Right ventricle myocardium inferior (tissue), 1 donor: ENCODE results near the gene SLC25A40. TPM values are rescaled to one million over a fixed set of nuclear protein-coding genes. Genes with fewer than 3 reads are reported as not detected.

Experiments used
- ATAC-seq: fragments of 200-7000 bp; cut with Tn5 transposase; one replicate; pipeline ENCODE4 v1.9.1; 2020; ENCODE audit warnings: mild to moderate bottlenecking, moderate library complexity
- DNase-seq: peaks from one replicate; pipeline ENCODE4 v3.0.0; 2021; ENCODE audit errors: missing footprints
- intact Hi-C: fragments of 100-400 bp; cut with DNase I; formaldehyde crosslinking; loops from one replicate; pipeline ENCODE4 v1.11.0; 2022
- total RNA-seq: library from RNA; stranded (reverse); fragmentation: NEBNext Ultra II Directional; extraction: Animal tissue kit (Norgen Biotek cat#: 25700); gene quantifications from one replicate; pipeline ENCODE4 v1.2.1, GENCODE V29; 2021
- donor health status: DM: no; HTN: yes; CAD: no; lungs with severe emphysema.

Gene SLC25A40
- total RNA-seq, 1 donor from 2014 or later = 23.5 TPM

- ATAC-seq = no peak
- intact Hi-C loops = no loop called here
- DNase-seq = no peak
Observed at GRCh38 chr7:87810726-87811125, 65.4 kb downstream of the SLC25A40 start.

- intact Hi-C loops = no loop called here
- DNase-seq (no peak), ATAC-seq (no peak)
Observed at GRCh38 chr7:87810130-87810529, 66.0 kb downstream of the SLC25A40 start.

- no peak for DNase-seq
- intact Hi-C loops = no loop called here
- ATAC-seq = no peak
Observed at GRCh38 chr7:87806150-87806549, 70.0 kb downstream of the SLC25A40 start.

GRCh38 chr7:87797798-87798403 is 78.3 kb downstream of the SLC25A40 start:
- ATAC-seq (no peak), DNase-seq (no peak)
- intact Hi-C loops = loop anchor here (2.0 to 5.0 kb wide), 3 partner anchors 89 to 369 kb away; no protein-coding TSS in a partner anchor

- ATAC-seq (no peak), DNase-seq (no peak)
- intact Hi-C loops = loop anchor here (5.0 kb wide), 2 partner anchors 90 to 370 kb away; no protein-coding TSS in a partner anchor
Observed at GRCh38 chr7:87797395-87797794, 78.8 kb downstream of the SLC25A40 start.

GRCh38 chr7:87785368-87785995 is 90.7 kb downstream of the SLC25A40 start:
- DNase-seq (no peak), ATAC-seq (no peak)
- intact Hi-C loops = no loop called here

GRCh38 chr7:87784424-87784823 is 91.7 kb downstream of the SLC25A40 start:
- intact Hi-C loops = no loop called here
- DNase-seq (no peak), ATAC-seq (no peak)

Other genes with a start within 250 kb of the SLC25A40 start
- gene RUNDC3B, start 248.0 kb downstream of the SLC25A40 start, total RNA-seq = 1.0 TPM
- gene DBF4, start 133 bp upstream of the SLC25A40 start, total RNA-seq = 1.4 TPM
- 1.2 TPM for gene ADAM22, start 57.9 kb upstream of the SLC25A40 start, total RNA-seq